GM06990 (cell line): ENCODE results near the gene TIFAB.

Experiments used
- DNase-seq: peaks from one replicate; pipeline ENCODE4 v3.0.0-alpha.2; 2011; ENCODE audit not compliant: insufficient read length; ENCODE audit errors: extremely low read depth
- H3K27me3 ChIP-seq: replicated peaks from 2 replicates; pipeline ENCODE4 v1.6.0; 2011; ENCODE audit warnings: low read length; ENCODE audit not compliant: control insufficient read depth, insufficient read depth
- H3K36me3 ChIP-seq: 2 replicates; pipeline ENCODE4 v1.5.1; 2011; ENCODE audit warnings: low read length; ENCODE audit not compliant: control insufficient read depth, insufficient read depth
- H3K4me3 ChIP-seq: replicated peaks from 2 replicates; pipeline ENCODE4 v1.5.1; 2011; ENCODE audit warnings: low read depth, mild to moderate bottlenecking, control low read depth, low read length
- TF ChIP-seq, protein P1 (sequence below): IDR thresholded peaks from 2 replicates; pipeline ENCODE4 v1.5.1; 2011; ENCODE audit warnings: low read length, control low read depth, mild to moderate bottlenecking, inconsistent platforms; ENCODE audit not compliant: insufficient read depth, poor library complexity, severe bottlenecking

Gene TIFAB

DNA sequence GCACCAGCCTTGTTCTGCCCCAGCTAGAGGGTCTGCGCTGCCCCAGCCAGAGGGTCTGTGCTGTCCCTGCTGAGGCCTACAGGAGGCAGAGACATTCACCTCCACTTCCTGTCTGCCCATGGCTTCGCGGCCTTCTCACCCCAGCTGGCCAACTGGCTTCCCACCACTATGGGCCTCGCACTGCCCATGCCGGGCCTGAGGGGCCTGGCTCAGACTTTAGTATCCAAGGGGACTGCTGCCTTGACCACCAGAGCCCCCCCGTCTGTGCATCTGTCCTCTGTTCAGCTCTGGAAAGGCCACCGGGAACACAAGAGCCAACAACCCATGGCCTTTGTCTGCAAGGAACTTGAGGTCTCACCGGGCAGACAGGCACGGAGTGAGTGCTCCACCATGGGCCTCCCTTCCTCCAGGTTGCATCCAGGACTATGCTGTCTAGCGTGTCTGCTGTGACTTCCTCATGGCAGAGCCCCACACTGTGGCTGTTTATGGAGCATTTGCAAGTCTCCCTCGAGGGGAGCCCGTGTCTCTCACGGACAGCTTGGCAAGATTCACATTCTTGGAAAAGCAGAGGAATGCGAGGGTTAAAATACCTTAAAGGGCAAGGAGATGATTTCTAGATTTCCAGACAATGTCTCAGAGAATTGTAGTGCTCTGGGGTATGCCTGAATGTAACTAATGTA is 6.7 kb downstream of the TIFAB start:
- TF ChIP-seq, protein P1, sequence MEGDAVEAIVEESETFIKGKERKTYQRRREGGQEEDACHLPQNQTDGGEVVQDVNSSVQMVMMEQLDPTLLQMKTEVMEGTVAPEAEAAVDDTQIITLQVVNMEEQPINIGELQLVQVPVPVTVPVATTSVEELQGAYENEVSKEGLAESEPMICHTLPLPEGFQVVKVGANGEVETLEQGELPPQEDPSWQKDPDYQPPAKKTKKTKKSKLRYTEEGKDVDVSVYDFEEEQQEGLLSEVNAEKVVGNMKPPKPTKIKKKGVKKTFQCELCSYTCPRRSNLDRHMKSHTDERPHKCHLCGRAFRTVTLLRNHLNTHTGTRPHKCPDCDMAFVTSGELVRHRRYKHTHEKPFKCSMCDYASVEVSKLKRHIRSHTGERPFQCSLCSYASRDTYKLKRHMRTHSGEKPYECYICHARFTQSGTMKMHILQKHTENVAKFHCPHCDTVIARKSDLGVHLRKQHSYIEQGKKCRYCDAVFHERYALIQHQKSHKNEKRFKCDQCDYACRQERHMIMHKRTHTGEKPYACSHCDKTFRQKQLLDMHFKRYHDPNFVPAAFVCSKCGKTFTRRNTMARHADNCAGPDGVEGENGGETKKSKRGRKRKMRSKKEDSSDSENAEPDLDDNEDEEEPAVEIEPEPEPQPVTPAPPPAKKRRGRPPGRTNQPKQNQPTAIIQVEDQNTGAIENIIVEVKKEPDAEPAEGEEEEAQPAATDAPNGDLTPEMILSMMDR = no peak
- no peak overlapping the region for H3K4me3 ChIP-seq
- no peak for DNase-seq
- no peaks in the 10 kb centered on the region for H3K36me3 ChIP-seq
- H3K27me3 ChIP-seq = no peaks in the 10 kb centered on the region

DNA sequence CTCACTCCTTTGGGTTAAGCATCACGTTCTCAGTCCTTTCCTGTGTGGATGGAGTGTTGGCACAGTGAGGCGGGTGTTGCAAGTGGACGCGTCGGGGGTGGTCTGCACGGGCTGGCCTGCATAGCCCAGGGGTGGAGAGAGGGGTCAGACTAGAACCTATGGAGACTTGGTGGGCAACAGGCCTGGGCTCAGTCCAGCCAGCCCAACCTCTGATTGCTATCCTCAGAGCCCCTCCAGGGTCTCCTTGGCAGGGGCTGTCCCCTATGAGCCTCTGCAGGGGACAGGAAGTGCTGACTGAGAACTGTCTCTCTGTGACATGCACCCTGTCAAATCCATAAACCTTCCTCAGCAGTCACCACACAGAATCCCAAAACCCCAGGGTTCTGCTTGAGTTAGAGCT is 7.3 kb downstream of the TIFAB start:
- no peak overlapping the region for H3K4me3 ChIP-seq
- H3K36me3 ChIP-seq = no peaks in the 10 kb centered on the region
- H3K27me3 ChIP-seq = no peaks in the 10 kb centered on the region
- no peak for DNase-seq
- TF ChIP-seq, protein P1 = no peak

DNA sequence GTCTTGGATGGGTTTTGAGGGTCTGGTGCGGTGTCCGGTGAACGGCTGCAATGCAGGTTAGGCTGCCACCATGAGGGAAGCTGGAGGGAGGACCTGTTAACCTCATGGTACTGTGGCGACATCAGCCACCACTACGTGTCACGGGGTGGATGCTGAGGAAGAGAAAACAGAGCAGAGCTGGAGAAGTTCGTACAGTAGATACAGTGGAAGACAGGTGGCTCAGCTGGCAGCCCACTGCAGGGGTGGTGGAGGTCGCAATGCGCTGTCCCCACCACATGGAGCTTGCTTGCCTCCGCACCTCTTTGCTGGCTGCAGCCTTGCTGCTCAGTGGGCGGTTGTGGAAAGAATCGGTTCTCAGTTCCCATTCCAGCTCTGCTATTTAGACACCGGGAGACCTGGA is 7.8 kb downstream of the TIFAB start:
- DNase-seq = no peak
- no peak overlapping the region for H3K4me3 ChIP-seq
- H3K27me3 ChIP-seq = no peaks in the 10 kb centered on the region

DNA sequence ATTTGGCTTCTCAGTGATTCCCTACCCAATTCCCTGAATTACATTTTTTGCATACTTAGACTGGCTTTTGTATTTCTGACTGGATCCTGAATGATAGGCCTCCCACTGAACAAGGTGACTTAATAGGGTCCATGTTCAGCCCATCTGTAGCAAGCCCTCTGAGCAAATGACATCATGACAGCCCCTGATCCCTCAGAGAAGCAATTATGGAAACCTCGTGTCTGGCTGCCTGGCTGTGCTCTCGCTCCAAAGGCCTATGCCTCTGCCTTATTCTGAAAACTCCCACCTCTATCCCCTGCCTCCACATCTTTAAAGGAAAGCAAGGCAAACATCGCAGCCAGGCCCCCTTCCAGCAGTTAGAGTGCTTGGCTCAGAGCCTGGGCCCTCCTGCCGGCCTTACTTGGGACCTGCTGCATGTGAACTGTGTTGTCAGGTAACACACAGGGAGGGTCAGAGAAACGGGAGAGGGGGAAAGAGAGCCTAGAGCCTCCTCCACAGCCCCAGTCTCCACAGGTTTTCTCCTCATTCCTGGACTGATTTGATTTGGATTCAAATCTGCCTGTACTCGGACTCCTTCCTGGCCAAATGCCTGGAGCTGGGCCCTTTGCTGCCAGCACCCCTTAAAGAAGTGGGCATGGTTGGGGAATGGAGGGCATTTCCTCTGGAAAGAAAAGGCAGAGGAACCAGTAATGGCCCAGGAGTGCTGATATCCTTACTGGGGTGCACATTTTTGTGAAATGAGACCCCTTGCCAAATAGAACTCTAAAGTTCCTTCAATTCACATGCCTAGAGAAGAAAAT is 8.8 kb downstream of the TIFAB start:
- Histone ChIP-seq H3K4me3 (no peak overlapping the region), H3K27me3 (no peaks in the 10 kb centered on the region), H3K36me3 (no peaks in the 10 kb centered on the region)
- TF ChIP-seq, protein P1 = no peak
- no peak for DNase-seq

More for the DNA sequence above, 7.8 kb downstream of the TIFAB start:
- H3K36me3 ChIP-seq = no peaks in the 10 kb centered on the region
- TF ChIP-seq, protein P1 = no peak

DNA sequence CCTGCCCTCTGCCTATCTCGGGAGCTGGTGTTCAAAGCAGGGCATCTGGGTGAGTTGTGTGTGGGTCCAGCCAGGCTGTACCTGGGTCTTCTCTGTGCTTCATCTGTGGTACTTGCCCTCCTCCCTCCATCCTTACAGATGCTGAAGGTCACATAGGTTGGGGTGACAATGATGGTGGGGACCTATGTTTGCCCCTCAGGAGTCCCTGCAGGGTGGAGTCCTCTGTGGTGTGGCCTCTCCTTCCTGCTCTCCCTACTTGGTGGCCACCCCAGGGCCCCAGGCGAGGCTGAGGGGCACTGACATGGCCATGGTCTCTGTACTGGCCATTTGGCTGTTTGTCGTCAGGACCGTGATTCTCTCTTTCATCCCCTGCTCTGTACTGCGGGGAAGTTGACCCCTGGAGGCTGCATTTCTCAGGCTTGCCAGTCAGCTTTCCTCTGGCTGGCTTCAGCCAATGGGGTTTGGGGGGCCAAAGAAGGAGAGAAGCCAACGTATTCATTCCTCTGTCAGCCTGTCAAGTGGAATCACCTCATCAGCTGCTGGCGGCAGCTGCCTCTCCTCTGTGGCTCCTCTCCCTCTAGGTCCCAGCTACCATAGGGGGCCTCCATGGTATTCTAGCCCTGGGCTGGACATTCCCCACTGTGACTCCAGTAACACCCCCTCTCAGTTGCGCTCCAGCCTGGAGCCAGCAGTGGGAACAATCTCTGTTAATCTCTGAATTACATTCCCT is 9.6 kb downstream of the TIFAB start:
- Histone ChIP-seq H3K36me3 (no peaks in the 10 kb centered on the region), H3K27me3 (no peaks in the 10 kb centered on the region), H3K4me3 (no peak overlapping the region)
- TF ChIP-seq, protein P1 = no peak
- DNase-seq = no peak
